HepG2 (cell line): ENCODE measurements around the gene AMOTL2. TPM values are rescaled to one million over a fixed set of nuclear protein-coding genes. Genes with fewer than 3 reads are reported as not detected.
A peak's percentile ranks its signal among the peaks of the same experiment; 100 is the strongest.

Source experiments
- ATAC-seq: fragments of 200-7000 bp; cut with Tn5 transposase; 3 replicates; pipeline ENCODE4 v1.9.1; 2020; ENCODE audit warnings: mild to moderate bottlenecking, moderate library complexity
- BruUV-seq: library from RNA; stranded (reverse); fragments of 400-500 nt; replicated peaks from 2 replicates; lab custom pipeline; 2021; lab: Mats Ljungman, UMichigan
- CTCF ChIA-PET: fragments of 300-600 bp; formaldehyde crosslinking; extraction: SDS; loops from one replicate; lab custom pipeline; 2021; ENCODE audit warnings: low total read pairs, inconsistent platforms, low intra/inter-chr PET ratio; lab: Yijun Ruan, JAX
- POLR2A ChIA-PET: fragments of 350-600 bp; sonication (Branson Sonifier 250); formaldehyde crosslinking; loops from one replicate; lab custom pipeline; 2020; ENCODE audit warnings: antibody characterized with exemption, inconsistent platforms; lab: Yijun Ruan, JAX
- DNase-seq: peaks from one replicate; pipeline ENCODE4 v3.0.0-alpha.2; 2015; ENCODE audit warnings: low spot score
- FAIRE-seq: peaks from 3 replicates; lab custom pipeline; 2011; peaks lifted over from hg19 to GRCh38; lab: Jason Lieb, UNC
- H2AFZ ChIP-seq: one replicate; pipeline ENCODE4 v1.6.1; 2011; ENCODE audit warnings: low read length, inconsistent platforms
- H3K27ac ChIP-seq: fragments of 300-600 bp; 3 replicates; pipeline ENCODE4 v1.8.0; 2011; ENCODE audit warnings: mixed run types, mild to moderate bottlenecking, mixed read lengths, low read length, inconsistent platforms; ENCODE audit not compliant: insufficient read depth; ENCODE audit errors: extremely low read length
- H3K27me3 ChIP-seq, 2 experiments: fragments of 200-600 bp in 1 of 2; 2 replicates in 1 of 2; 3 replicates in 1 of 2; pipeline versions ENCODE4 v1.6.0 to v1.8.0; 2011; ENCODE audit warnings: low read length in 2 of 2, mild to moderate bottlenecking in 2 of 2, moderate library complexity in 2 of 2, inconsistent platforms in 1 of 2; ENCODE audit not compliant: insufficient read depth in 2 of 2, control insufficient read depth in 1 of 2
- H3K36me3 ChIP-seq, 2 experiments: fragments of 200-600 bp in 1 of 2; replicated peaks in 1 of 2; 2 replicates in 1 of 2; 3 replicates in 1 of 2; pipeline versions ENCODE4 v1.5.1 to v1.8.0; 2011; ENCODE audit warnings: low read length in 2 of 2, inconsistent platforms in 1 of 2; ENCODE audit not compliant: insufficient read depth in 2 of 2, control insufficient read depth in 1 of 2
- H3K4me1 ChIP-seq: 2 replicates; pipeline ENCODE4 v1.5.1; 2012; ENCODE audit warnings: low read length, inconsistent platforms; ENCODE audit not compliant: insufficient read depth
- H3K4me2 ChIP-seq: 2 replicates; pipeline ENCODE4 v1.6.0; 2011; ENCODE audit warnings: low read depth, low read length, inconsistent platforms
- H3K4me3 ChIP-seq, 3 experiments: fragments of 200-600 bp in 1 of 3; sonication (generic), shearing (Covaris generic) in 1 of 3; replicated peaks in 1 of 3; 2 replicates each; pipeline ENCODE4 v1.5.1; 2011 to 2016; ENCODE audit warnings: low read length in 3 of 3, inconsistent platforms in 2 of 3, low read depth in 2 of 3, mild to moderate bottlenecking in 2 of 3, control low read depth in 1 of 3, mixed read lengths in 1 of 3; ENCODE audit not compliant: insufficient read depth in 1 of 3
- H3K79me2 ChIP-seq: one replicate; pipeline ENCODE4 v1.6.1; 2011; ENCODE audit warnings: low read length, inconsistent platforms; ENCODE audit not compliant: insufficient read depth
- H3K9ac ChIP-seq: 2 replicates; pipeline ENCODE4 v1.6.0; 2011; ENCODE audit warnings: mild to moderate bottlenecking, low read depth, low read length, inconsistent platforms; ENCODE audit not compliant: insufficient read depth
- H3K9me3 ChIP-seq: 2 replicates; pipeline ENCODE4 v1.5.1; 2012; ENCODE audit warnings: mild to moderate bottlenecking, low read length
- H4K20me1 ChIP-seq: 2 replicates; pipeline ENCODE4 v1.6.0; 2011; ENCODE audit warnings: inconsistent platforms, mild to moderate bottlenecking, low read length, moderate library complexity; ENCODE audit not compliant: insufficient read depth
- ARHGAP35 ChIP-seq: sonication (generic); formaldehyde crosslinking; IDR thresholded peaks from 2 replicates; pipeline ENCODE4 v1.9.0; 2022; ENCODE audit warnings: mild to moderate bottlenecking, inconsistent platforms, moderate library complexity, missing genetic modification reagents, borderline replicate concordance
- FOXA3 ChIP-seq: IDR thresholded peaks from 2 replicates; pipeline ENCODE4 v1.6.1; 2016; ENCODE audit warnings: missing genetic modification reagents, missing compliant biosample characterization
- FUBP1 ChIP-seq: sonication (generic); formaldehyde crosslinking; IDR thresholded peaks from 2 replicates; pipeline ENCODE4 v1.5.1; 2020; ENCODE audit warnings: missing genetic modification reagents, mild to moderate bottlenecking, borderline replicate concordance
- GMEB1 ChIP-seq: sonication (generic); formaldehyde crosslinking; IDR thresholded peaks from 2 replicates; pipeline ENCODE4 v1.5.1; 2020; ENCODE audit warnings: missing genetic modification reagents, mild to moderate bottlenecking, borderline replicate concordance
- MXI1 ChIP-seq: IDR thresholded peaks from 3 replicates; pipeline ENCODE4 v1.6.1; 2012; ENCODE audit warnings: low read depth, low read length, inconsistent platforms, borderline replicate concordance
- NFYC ChIP-seq: IDR thresholded peaks from 2 replicates; pipeline ENCODE4 v1.6.1; 2016; ENCODE audit warnings: missing genetic modification reagents, missing compliant biosample characterization
- TBL1XR1 ChIP-seq: fragments of 150-350 bp; IDR thresholded peaks from 2 replicates; pipeline ENCODE4 v1.6.1; 2014; ENCODE audit warnings: borderline replicate concordance, low read length; ENCODE audit not compliant: partially characterized antibody
- TEAD2 ChIP-seq: sonication (generic); formaldehyde crosslinking; IDR thresholded peaks from 2 replicates; pipeline ENCODE4 v1.9.0; 2021; ENCODE audit warnings: missing genetic modification reagents
- ZBTB38 ChIP-seq: sonication (generic); formaldehyde crosslinking; IDR thresholded peaks from 2 replicates; pipeline ENCODE4 v1.5.1; 2020; ENCODE audit warnings: mild to moderate bottlenecking, missing genetic modification reagents
- ZHX2 ChIP-seq, 2 experiments: sonication (generic) in 1 of 2; formaldehyde crosslinking in 1 of 2; IDR thresholded peaks; 2 replicates each; pipeline versions ENCODE4 v1.6.1 to v1.9.0; 2014 to 2022; ENCODE audit warnings: antibody characterized with exemption in 1 of 2, borderline replicate concordance in 1 of 2, inconsistent platforms in 1 of 2, low read depth in 1 of 2, missing genetic modification reagents in 1 of 2
- ZNF205 ChIP-seq: IDR thresholded peaks from 2 replicates; pipeline ENCODE4 v1.6.1; 2018; ENCODE audit warnings: missing biosample characterization, missing genetic modification reagents
- ZNF263 ChIP-seq: sonication (generic); formaldehyde crosslinking; IDR thresholded peaks from 2 replicates; pipeline ENCODE4 v1.4.0; 2020; ENCODE audit warnings: missing genetic modification reagents
- ZNF550 ChIP-seq: sonication (generic); formaldehyde crosslinking; IDR thresholded peaks from 2 replicates; pipeline ENCODE4 v1.4.0; 2020; ENCODE audit warnings: mild to moderate bottlenecking, missing genetic modification reagents, borderline replicate concordance
- WGBS: methylation state at CpG from one replicate; pipeline ENCODE4 v1.1.6; 2017; ENCODE audit warnings: low lambda C conversion rate; 5-methylcytosine and 5-hydroxymethylcytosine counted together
- in situ Hi-C: cut with HindIII; loops from 2 replicates; pipeline ENCODE4 v1.10.0; 2017; ENCODE audit warnings: low pct_unique_long_range_greater_than_20kb; ENCODE audit not compliant: extremely low pct_ligation_motif_present
- intact Hi-C: fragments of 100-400 bp; cut with micrococcal nuclease; formaldehyde crosslinking; loops from one replicate; pipeline ENCODE4 v1.10.0; 2022; ENCODE audit not compliant: unreplicated experiment
- polyA plus RNA-seq, 8 experiments: library from polyadenylated mRNA; depleted of rRNA in 3 of 8; stranded (reverse) in 7 of 8; unstranded in 1 of 8; fragments of >200 nt; fragmentation: Illumina TruSeq in 4 of 8; extraction: Trizol in 4 of 8; gene quantifications; 2 replicates each; pipeline versions ENCODE4 v1.2.1 to v1.2.3, GENCODE V29; 2011 to 2016; ENCODE audit warnings: low read depth in 4 of 8, missing spikeins in 1 of 8, mixed read lengths in 1 of 8; ENCODE audit not compliant: insufficient read depth in 1 of 8
- total RNA-seq, 5 experiments: library from RNA; depleted of rRNA; stranded (reverse); fragments of >200 nt; fragmentation: Illumina TruSeq; extraction: Trizol; gene quantifications; 2 replicates each; pipeline ENCODE4 v1.2.3, GENCODE V29; 2016; ENCODE audit warnings: low read depth in 1 of 5

Gene AMOTL2
- total and polyA plus RNA-seq, 2 of the 13 experiments (the other 11 are each of a cell fraction or from before 2014, with no cell fraction given) = 17.3 to 18.5 TPM

- no peak for TF ChIP-seq FUBP1 (CRISPR knock-in tag)
- 0 out of 2 replicates have a peak, but pooled peaks have one; percentile 15 for TF ChIP-seq FOXA3 (CRISPR knock-in tag)
- no peak for TF ChIP-seq ZNF550 (CRISPR knock-in tag)
Measured at GRCh38 chr3:134378384-134378783, 4.1 kb upstream of the AMOTL2 start (continued).

GRCh38 chr3:134377896-134378295, 3.6 kb upstream of the AMOTL2 start:
- in situ Hi-C loops (no loop called here), intact Hi-C loops (loop anchor here (1.0 to 5.0 kb wide), 3 partner anchors 16 to 94 kb away; no protein-coding TSS in a partner anchor)
- CTCF ChIA-PET = interaction anchor here (1.8 kb wide), 1 partner anchor 70 kb away, joined by 31 read pairs; no protein-coding TSS in a partner anchor
- TF ChIP-seq ZNF205 (CRISPR knock-in tag) (no peak), NFYC (CRISPR knock-in tag) (no peak), ZHX2 (IDR thresholded peaks at IDR 0.05; ENCODE audit: low read depth) (no peak), ZHX2 (CRISPR knock-in tag; IDR thresholded peaks at IDR 0.05; ENCODE audit: borderline replicate concordance) (no peak), MXI1 (no peak), TEAD2 (CRISPR knock-in tag) (no peak), TBL1XR1 (no peak), ARHGAP35 (CRISPR knock-in tag) (no peak), GMEB1 (CRISPR knock-in tag) (no peak), ZNF263 (CRISPR knock-in tag) (no peak), ZBTB38 (CRISPR knock-in tag) (no peak)
- ATAC-seq (no peak), DNase-seq (no peak), FAIRE-seq (no peak)
- H3K79me2 ChIP-seq = peaks cover 12% of the 10 kb centered on the region
- H3K9me3 ChIP-seq = no peaks in the 10 kb centered on the region
- peaks cover 39% of the 10 kb centered on the region for H3K4me1 ChIP-seq
- WGBS = 49% methylated on average over 3 of the region's 3 CpGs
- H3K9ac ChIP-seq = no peak overlapping the region
- 0 out of 2 replicates have a peak overlapping the region, but pooled peaks have one; percentile 1 for H3K4me2 ChIP-seq
- peaks cover 5% of the 10 kb centered on the region; the same call in 1 of the 2 replicates for H4K20me1 ChIP-seq
- H3K36me3 ChIP-seq = no peaks in the 10 kb centered on the region
- peaks cover 1 to 40% of the 10 kb centered on the region in 2 experiments; a peak in 4 of 5 replicates for H3K27me3 ChIP-seq
- POLR2A ChIA-PET = interaction anchor here (1.2 to 9.2 kb wide), 5 partner anchors 19 to 70 kb away, joined by 3 to 140 read pairs (median 4); no protein-coding TSS in a partner anchor
- BruUV-seq = no TSS peak
- H3K4me3 ChIP-seq = no peak overlapping the region
- no peak overlapping the region for H2AFZ ChIP-seq
- H3K27ac ChIP-seq = no peak overlapping the region
